IMR-90 (cell line): ENCODE measurements around the gene C2orf49. TPM values are rescaled to one million over a fixed set of nuclear protein-coding genes. Genes with fewer than 3 reads are reported as not detected.

Source experiments
- ATAC-seq: fragments of 200-7000 bp; cut with Tn5 transposase; 2 replicates; pipeline ENCODE4 v1.9.1; 2020; ENCODE audit warnings: low read depth, mild to moderate bottlenecking, moderate library complexity
- BruUV-seq: library from RNA; stranded (reverse); fragments of 400-500 nt; replicated peaks from 2 replicates; lab custom pipeline; 2021; lab: Mats Ljungman, UMichigan
- CTCF ChIA-PET: fragments of 300-600 bp; formaldehyde crosslinking; extraction: SDS; loops from one replicate; lab custom pipeline; 2021; ENCODE audit warnings: antibody characterized with exemption; lab: Yijun Ruan, JAX
- POLR2A ChIA-PET: fragments of 300-600 bp; sonication (Branson Sonifier 250); formaldehyde crosslinking; loops from one replicate; lab custom pipeline; 2022; ENCODE audit warnings: antibody characterized with exemption; ENCODE audit not compliant: unreplicated experiment; lab: Charles Lee
- DNase-seq: peaks from one replicate; pipeline ENCODE4 v3.0.0; 2013
- H2AFZ ChIP-seq: replicated peaks from 2 replicates; pipeline ENCODE3; 2013; ENCODE audit warnings: low read length, mild to moderate bottlenecking; ENCODE audit not compliant: poor library complexity
- H2AK5ac ChIP-seq: 2 replicates; pipeline ENCODE4 v1.6.1; 2013; ENCODE audit warnings: low read depth, low read length, inconsistent platforms
- H2AK9ac ChIP-seq: replicated peaks from 2 replicates; pipeline ENCODE3; 2013; ENCODE audit warnings: mild to moderate bottlenecking, low read depth, low read length, moderate library complexity; ENCODE audit not compliant: poor library complexity
- H2BK120ac ChIP-seq: 2 replicates; pipeline ENCODE4 v1.6.1; 2013; ENCODE audit warnings: low read depth, low read length, inconsistent platforms
- H2BK15ac ChIP-seq: 3 replicates; pipeline ENCODE4 v1.6.1; 2013; ENCODE audit warnings: low read depth, low read length, inconsistent platforms
- H2BK20ac ChIP-seq: 2 replicates; pipeline ENCODE4 v1.6.1; 2013; ENCODE audit warnings: low read depth, mild to moderate bottlenecking, inconsistent platforms, low read length, moderate library complexity
- H2BK5ac ChIP-seq: 2 replicates; pipeline ENCODE4 v1.6.1; 2013; ENCODE audit warnings: mild to moderate bottlenecking, low read depth, low read length, inconsistent platforms; ENCODE audit not compliant: poor library complexity, severe bottlenecking
- H3K14ac ChIP-seq: replicated peaks from 2 replicates; pipeline ENCODE4 v1.6.1; 2013; ENCODE audit warnings: low read depth, low read length, inconsistent platforms
- H3K18ac ChIP-seq: 2 replicates; pipeline ENCODE4 v1.6.1; 2013; ENCODE audit warnings: low read depth, low read length, control low read depth
- H3K23ac ChIP-seq: 2 replicates; pipeline ENCODE4 v1.6.1; 2013; ENCODE audit warnings: low read depth, low read length, inconsistent platforms
- H3K27ac ChIP-seq: 2 replicates; pipeline ENCODE4 v1.5.1; 2013; ENCODE audit warnings: mild to moderate bottlenecking, control low read depth, low read length; ENCODE audit not compliant: insufficient read depth
- H3K27me3 ChIP-seq: 2 replicates; pipeline ENCODE4 v1.6.1; 2013; ENCODE audit warnings: low read length; ENCODE audit not compliant: control insufficient read depth, insufficient read depth
- H3K36me3 ChIP-seq: 2 replicates; pipeline ENCODE4 v1.6.1; 2013; ENCODE audit warnings: low read length, mixed read lengths; ENCODE audit not compliant: control insufficient read depth, insufficient read depth
- H3K4ac ChIP-seq: 2 replicates; pipeline ENCODE4 v1.6.1; 2013; ENCODE audit warnings: low read depth, low read length, inconsistent platforms
- H3K4me1 ChIP-seq: 2 replicates; pipeline ENCODE4 v1.6.1; 2013; ENCODE audit warnings: low read length, mixed read lengths; ENCODE audit not compliant: control insufficient read depth, insufficient read depth
- H3K4me2 ChIP-seq: 2 replicates; pipeline ENCODE4 v1.6.1; 2013; ENCODE audit warnings: low read depth, mild to moderate bottlenecking, control low read depth, low read length, moderate library complexity
- H3K4me3 ChIP-seq: 2 replicates; pipeline ENCODE4 v1.5.1; 2013; ENCODE audit warnings: low read depth, mild to moderate bottlenecking, control low read depth, low read length, moderate library complexity; ENCODE audit not compliant: insufficient read depth
- H3K56ac ChIP-seq: 2 replicates; pipeline ENCODE4 v1.6.1; 2013; ENCODE audit warnings: low read length, inconsistent platforms; ENCODE audit not compliant: insufficient read depth; ENCODE audit errors: extremely low read depth
- H3K79me1 ChIP-seq, 2 experiments: 2 replicates each; pipeline ENCODE4 v1.6.1; 2013; ENCODE audit warnings: low read length in 2 of 2, inconsistent platforms in 1 of 2, low read depth in 1 of 2
- H3K9ac ChIP-seq: 2 replicates; pipeline ENCODE4 v1.6.1; 2013; ENCODE audit warnings: low read depth, low read length, control low read depth
- H3K9me1 ChIP-seq: 2 replicates; pipeline ENCODE4 v1.6.1; 2013; ENCODE audit warnings: low read length, inconsistent platforms; ENCODE audit not compliant: insufficient read depth
- H3K9me3 ChIP-seq: 2 replicates; pipeline ENCODE4 v1.6.1; 2013; ENCODE audit warnings: low read length; ENCODE audit not compliant: control insufficient read depth, insufficient read depth
- H4K20me1 ChIP-seq: 2 replicates; pipeline ENCODE4 v1.6.1; 2013; ENCODE audit warnings: low read length, inconsistent platforms; ENCODE audit not compliant: insufficient read depth
- H4K5ac ChIP-seq: 2 replicates; pipeline ENCODE4 v1.6.1; 2013; ENCODE audit warnings: mild to moderate bottlenecking, low read depth, low read length, control low read depth
- H4K8ac ChIP-seq, 2 experiments: 2 replicates each; pipeline ENCODE4 v1.6.1; 2013; ENCODE audit warnings: low read depth in 2 of 2, low read length in 2 of 2, control low read depth in 1 of 2, inconsistent platforms in 1 of 2
- H4K91ac ChIP-seq: 2 replicates; pipeline ENCODE4 v1.6.1; 2013; ENCODE audit warnings: low read depth, low read length, inconsistent platforms; ENCODE audit not compliant: insufficient read depth
- BHLHE40 ChIP-seq: fragments of 150-350 bp; IDR thresholded peaks from 2 replicates; pipeline ENCODE4 v1.6.1; 2016; ENCODE audit warnings: mild to moderate bottlenecking, low read depth, low read length
- CEBPB ChIP-seq: IDR thresholded peaks from 2 replicates; pipeline ENCODE4 v1.6.1; 2012; ENCODE audit warnings: low read depth, low read length, improper control_type of control experiment
- CHD1 ChIP-seq: IDR thresholded peaks from 2 replicates; pipeline ENCODE4 v1.6.1; 2012; ENCODE audit warnings: low read depth, low read length, improper control_type of control experiment
- CTCF ChIP-seq: conservative IDR thresholded peaks from 2 replicates; pipeline ENCODE4 v1.5.1; 2012; ENCODE audit warnings: mild to moderate bottlenecking, low read depth, low read length, improper control_type of control experiment
- FOS ChIP-seq: fragments of 150-350 bp; IDR thresholded peaks from 2 replicates; pipeline ENCODE4 v1.6.1; 2016; ENCODE audit warnings: low read depth, low read length
- MAFK ChIP-seq: IDR thresholded peaks from 2 replicates; pipeline ENCODE4 v1.6.1; 2012; ENCODE audit warnings: low read depth, low read length, improper control_type of control experiment
- MAZ ChIP-seq: IDR thresholded peaks from 2 replicates; pipeline ENCODE4 v1.6.1; 2012; ENCODE audit warnings: low read depth, mild to moderate bottlenecking, low read length, improper control_type of control experiment, moderate library complexity, borderline replicate concordance
- MXI1 ChIP-seq: IDR thresholded peaks from 2 replicates; pipeline ENCODE4 v1.6.1; 2012; ENCODE audit warnings: low read depth, mild to moderate bottlenecking, low read length, moderate library complexity, borderline replicate concordance
- NFE2L2 ChIP-seq: fragments of 150-350 bp; IDR thresholded peaks from 2 replicates; pipeline ENCODE4 v1.6.1; 2016; ENCODE audit warnings: low read depth, mild to moderate bottlenecking, low read length
- POLR2A ChIP-seq: IDR thresholded peaks from 2 replicates; pipeline ENCODE4 v1.6.1; 2012; ENCODE audit warnings: mild to moderate bottlenecking, low read depth, low read length
- RAD21 ChIP-seq: IDR thresholded peaks from 2 replicates; pipeline ENCODE4 v1.6.1; 2012; ENCODE audit warnings: low read length, improper control_type of control experiment
- RCOR1 ChIP-seq: IDR thresholded peaks from 2 replicates; pipeline ENCODE4 v1.6.1; 2012; ENCODE audit warnings: mild to moderate bottlenecking, low read length, improper control_type of control experiment; ENCODE audit not compliant: insufficient replicate concordance
- RFX5 ChIP-seq: IDR thresholded peaks from 2 replicates; pipeline ENCODE4 v1.8.0; 2012; ENCODE audit warnings: low read depth, mild to moderate bottlenecking, low read length, moderate library complexity
- SMC3 ChIP-seq: fragments of 150-350 bp; IDR thresholded peaks from 2 replicates; pipeline ENCODE4 v1.6.1; 2016; ENCODE audit warnings: low read depth, mild to moderate bottlenecking, antibody characterized with exemption, low read length, moderate library complexity
- USF2 ChIP-seq: fragments of 150-350 bp; IDR thresholded peaks from 2 replicates; pipeline ENCODE4 v1.6.1; 2017; ENCODE audit warnings: mild to moderate bottlenecking, antibody characterized with exemption, low read length, low read depth
- WGBS, 2 experiments: methylation state at CpG; one replicate each; pipeline versions ENCODE4 v1.1.5 to v1.1.7; 2013; ENCODE audit warnings: missing lambda C conversion rate in 2 of 2; ENCODE audit not compliant: insufficient read length in 1 of 2; ENCODE audit errors: extremely low coverage in 2 of 2; 5-methylcytosine and 5-hydroxymethylcytosine counted together
- dilution Hi-C: fragments of 300-500 bp; cut with HindIII; formaldehyde crosslinking; loops from one replicate; pipeline ENCODE4 v1.14.3; 2018; ENCODE audit warnings: low sequenced_read_pairs; ENCODE audit not compliant: unreplicated experiment
- in situ Hi-C: fragments of 300-500 bp; cut with MboI; formaldehyde crosslinking; loops from 3 replicates; pipeline ENCODE4 v1.14.3; 2019; ENCODE audit warnings: low sequenced_read_pairs, inconsistent platforms, mixed read lengths
- intact Hi-C: fragments of 100-400 bp; cut with micrococcal nuclease; formaldehyde crosslinking; loops from 2 replicates; pipeline ENCODE4 v1.10.0; 2022
- polyA plus RNA-seq, 3 experiments: library from polyadenylated mRNA; depleted of rRNA; stranded (reverse); fragments of >200 nt; gene quantifications; 2 replicates each; pipeline ENCODE4 v1.2.3, GENCODE V29; 2012; ENCODE audit warnings: low replicate concordance in 1 of 3
- total RNA-seq: library from RNA; depleted of rRNA; stranded (reverse); fragments of >200 nt; gene quantifications from 2 replicates; pipeline ENCODE4 v1.2.3, GENCODE V29; 2012

Gene C2orf49
- total and polyA plus RNA-seq, 2 of the 4 experiments (the other 2 are of a cell fraction), result 3.8 to 8.5 TPM

- 80% methylated on average over 1 of the region's 15 CpGs; no CpG with 5 or more reads in 1 of the 2 experiments for WGBS, 2 experiments
- Histone ChIP-seq H2AK5ac (no peak overlapping the region), H3K9ac (no peak overlapping the region), H2BK5ac (no peak overlapping the region), H2BK120ac (no peak overlapping the region), H2BK15ac (no peak overlapping the region), H4K91ac (no peak overlapping the region), H3K36me3 (peaks cover 18% of the 10 kb centered on the region), H2AFZ (no peak overlapping the region), H3K4me2 (no peak overlapping the region), H3K4me3 (no peak overlapping the region), H2BK20ac (no peak overlapping the region), H3K9me1 (0 out of 2 replicates have a peak, but pooled peaks cover 4% of the 10 kb centered on the region), H3K23ac (no peak overlapping the region), H4K20me1 (peaks cover 28% of the 10 kb centered on the region; the same call in 1 of the 2 replicates), H3K18ac (no peak overlapping the region), H3K79me1 (peaks cover 18 to 25% of the 10 kb centered on the region in 2 experiments), H4K5ac (no peak overlapping the region), H3K4me1 (no peaks in the 10 kb centered on the region; the same call in 1 of the 2 replicates), H3K4ac (no peak overlapping the region), H3K27ac (no peak overlapping the region), H3K14ac (no peak overlapping the region), H2AK9ac (no peak overlapping the region), H3K27me3 (no peaks in the 10 kb centered on the region), H3K56ac (no peak overlapping the region), H3K9me3 (no peaks in the 10 kb centered on the region), H4K8ac (no peak overlapping the region)
- ATAC-seq, result no peak
- no peak for DNase-seq
- BruUV-seq, result no TSS peak
- in situ Hi-C loops, result no loop called here
- ChIA-PET POLR2A (no interaction called here), CTCF (no interaction called here)
- dilution Hi-C loops, result no loop called here
- intact Hi-C loops, result no loop called here
- TF ChIP-seq POLR2A (no peak), NFE2L2 (no peak), BHLHE40 (no peak), MAZ (no peak), MAFK (no peak), RFX5 (no peak), SMC3 (no peak), FOS (no peak), CTCF (no peak), RAD21 (no peak), RCOR1 (no peak), USF2 (no peak), MXI1 (no peak), CHD1 (no peak), CEBPB (no peak)
These were observed 28.8 kb upstream of the C2orf49 start for GRCh38 chr2:105308382-105309146.
